Tibial artery (tissue), 4 donors: ENCODE measurements around the gene TDRD9.

Experiments
- DNase-seq, 2 donors: peaks; one replicate each; pipeline ENCODE4 v3.0.0-alpha.2; 2019
- H3K27ac ChIP-seq, 2 donors: fragments of 200-600 bp; sonication (generic) in 1 of 2; 1 replicate in 1 of 2; 2 replicates in 1 of 2; pipeline ENCODE4 v1.5.1; 2018 to 2019; ENCODE audit warnings: mild to moderate bottlenecking in 1 of 2
- H3K27me3 ChIP-seq, 2 donors: fragments of 200-600 bp; sonication (generic) in 1 of 2; one replicate each; pipeline versions ENCODE4 v1.5.1 to v1.6.0; 2016 to 2019
- H3K36me3 ChIP-seq, 3 donors: fragments of 200-600 bp; sonication (generic) in 2 of 3; one replicate each; pipeline ENCODE4 v1.5.1; 2016 to 2019; ENCODE audit warnings: mild to moderate bottlenecking in 2 of 3
- H3K4me1 ChIP-seq, 4 donors: fragments of 200-600 bp; sonication (generic) in 2 of 4; 1 replicate in 3 of 4; 2 replicates in 1 of 4; pipeline ENCODE4 v1.5.1; 2016 to 2019
- H3K4me3 ChIP-seq, 2 donors: fragments of 200-600 bp; sonication (generic) in 1 of 2; 1 replicate in 1 of 2; 2 replicates in 1 of 2; pipeline ENCODE4 v1.5.1; 2018 to 2019; ENCODE audit warnings: mild to moderate bottlenecking in 2 of 2
- H3K9me3 ChIP-seq, 3 donors: fragments of 200-600 bp; sonication (generic) in 1 of 3; one replicate each; pipeline ENCODE4 v1.5.1; 2016 to 2019
- intact Hi-C: fragments of 100-400 bp; cut with DNase I; formaldehyde crosslinking; loops from one replicate; pipeline ENCODE4 v1.15.0; 2023; ENCODE audit warnings: low total_unique reads
- TF ChIP-seq, protein P1 (sequence below), 2 experiments: fragments of 200-600 bp in 1 of 2; fragments of 450-650 bp in 1 of 2; IDR thresholded peaks; one replicate each; pipeline ENCODE4 v1.5.1; 2017 to 2019; ENCODE audit warnings: antibody characterized with exemption in 2 of 2, mild to moderate bottlenecking in 1 of 2, moderate library complexity in 1 of 2

TDRD9 gene

DNA sequence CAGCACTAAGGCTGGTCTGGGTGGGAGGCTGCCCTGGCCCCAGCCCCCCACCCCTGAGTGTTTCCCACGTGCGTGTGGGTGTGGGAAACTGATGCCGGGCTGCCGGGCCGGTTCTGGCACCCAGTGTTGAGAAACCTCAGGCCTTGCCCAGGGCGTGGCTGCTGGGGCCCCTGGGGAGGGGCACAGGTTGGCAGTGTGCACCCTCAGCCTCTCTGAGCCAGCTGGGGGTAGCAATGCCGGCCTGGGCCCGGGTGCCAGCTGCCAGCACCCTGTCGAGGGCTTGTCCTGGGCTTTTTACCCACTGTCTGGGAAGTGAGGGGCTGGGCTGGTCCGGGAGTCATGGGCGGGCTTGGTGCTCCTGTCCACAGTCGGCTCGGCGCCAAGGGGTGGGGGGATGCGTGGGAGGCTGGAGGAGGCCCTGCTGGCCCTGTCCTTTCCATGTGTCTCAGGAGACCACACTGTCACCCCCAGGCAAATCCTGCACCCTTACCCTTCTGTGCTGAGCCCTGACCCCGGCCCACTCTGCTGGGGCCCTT, 172.9 kb downstream of the TDRD9 start:
- TF ChIP-seq, protein P1, sequence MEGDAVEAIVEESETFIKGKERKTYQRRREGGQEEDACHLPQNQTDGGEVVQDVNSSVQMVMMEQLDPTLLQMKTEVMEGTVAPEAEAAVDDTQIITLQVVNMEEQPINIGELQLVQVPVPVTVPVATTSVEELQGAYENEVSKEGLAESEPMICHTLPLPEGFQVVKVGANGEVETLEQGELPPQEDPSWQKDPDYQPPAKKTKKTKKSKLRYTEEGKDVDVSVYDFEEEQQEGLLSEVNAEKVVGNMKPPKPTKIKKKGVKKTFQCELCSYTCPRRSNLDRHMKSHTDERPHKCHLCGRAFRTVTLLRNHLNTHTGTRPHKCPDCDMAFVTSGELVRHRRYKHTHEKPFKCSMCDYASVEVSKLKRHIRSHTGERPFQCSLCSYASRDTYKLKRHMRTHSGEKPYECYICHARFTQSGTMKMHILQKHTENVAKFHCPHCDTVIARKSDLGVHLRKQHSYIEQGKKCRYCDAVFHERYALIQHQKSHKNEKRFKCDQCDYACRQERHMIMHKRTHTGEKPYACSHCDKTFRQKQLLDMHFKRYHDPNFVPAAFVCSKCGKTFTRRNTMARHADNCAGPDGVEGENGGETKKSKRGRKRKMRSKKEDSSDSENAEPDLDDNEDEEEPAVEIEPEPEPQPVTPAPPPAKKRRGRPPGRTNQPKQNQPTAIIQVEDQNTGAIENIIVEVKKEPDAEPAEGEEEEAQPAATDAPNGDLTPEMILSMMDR (IDR thresholded peaks at IDR 0.05) = no peak
- Histone ChIP-seq H3K27me3 (peaks cover 0 to 37% of the 10 kb centered on the region in 2 donors), H3K4me1 (peaks cover 0 to 4% (median 0%) of the 10 kb centered on the region in 4 donors), H3K9me3 (no peaks in the 10 kb centered on the region), H3K4me3 (no peak overlapping the region), H3K36me3 (no peaks in the 10 kb centered on the region), H3K27ac (no peak overlapping the region)
- DNase-seq = peak in 1 of 2 donors; percentile 63
- intact Hi-C loops = no loop called here

DNA sequence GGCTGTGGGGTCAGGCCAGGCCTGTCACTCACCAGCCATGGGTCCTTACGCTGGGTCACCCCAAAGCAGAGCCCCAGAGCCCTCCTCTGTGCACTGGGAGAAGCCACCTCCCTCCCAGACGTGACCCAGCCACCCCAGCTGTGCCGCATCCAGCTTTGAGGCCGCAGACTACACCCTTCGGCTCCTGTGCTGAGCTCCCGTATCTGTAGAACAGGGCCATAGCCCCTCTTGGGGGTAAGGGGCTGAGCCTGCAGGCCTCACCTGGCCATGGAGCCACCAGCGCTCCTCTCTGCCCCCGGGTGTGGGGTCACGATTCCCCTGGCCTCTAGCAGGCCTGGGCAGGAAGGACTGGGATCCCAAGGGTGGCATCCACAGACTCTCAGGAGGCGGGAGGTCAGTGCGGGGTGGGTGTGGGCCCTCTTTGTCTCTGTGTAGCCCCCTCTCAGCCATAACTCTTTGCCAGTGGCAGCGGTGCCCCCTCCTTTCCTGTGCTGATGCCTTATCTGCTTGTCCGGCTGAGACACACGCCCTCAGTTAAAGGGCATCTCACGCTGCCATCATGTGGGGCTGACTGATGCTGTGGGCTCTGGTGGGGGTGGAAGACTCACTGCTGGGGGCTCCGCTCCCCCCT, 173.5 kb downstream of the TDRD9 start:
- H3K36me3 ChIP-seq = no peaks in the 10 kb centered on the region
- no peaks in the 10 kb centered on the region for H3K9me3 ChIP-seq
- H3K27me3 ChIP-seq = peaks cover 0 to 40% of the 10 kb centered on the region in 2 donors
- TF ChIP-seq, protein P1 (IDR thresholded peaks at IDR 0.05) = no peak
- peaks cover 0 to 4% (median 0%) of the 10 kb centered on the region in 4 donors for H3K4me1 ChIP-seq
- DNase-seq = peak in 1 of 2 donors; percentile 51
- intact Hi-C loops = no loop called here
- no peak overlapping the region for H3K27ac ChIP-seq
- no peak overlapping the region for H3K4me3 ChIP-seq
